AG04450 (cell line): Measurements from ENCODE around the gene STIM1. TPM values are rescaled to one million over a fixed set of nuclear protein-coding genes. Genes with fewer than 3 reads are reported as not detected.

Source experiments
- CTCF ChIA-PET: fragments of 300-600, 350-600 bp; formaldehyde crosslinking; extraction: SDS; loops from one replicate; lab custom pipeline; 2022; ENCODE audit warnings: antibody characterized with exemption, inconsistent platforms; lab: Charles Lee
- POLR2A ChIA-PET: fragments of 350-600 bp; formaldehyde crosslinking; extraction: SDS; loops from one replicate; lab custom pipeline; 2021; ENCODE audit warnings: antibody characterized with exemption, inconsistent platforms; lab: Yijun Ruan, JAX
- DNase-seq: peaks from one replicate; pipeline ENCODE4 v3.0.0-alpha.2; 2011; ENCODE audit warnings: low read depth, low spot score
- H3K27ac ChIP-seq: one replicate; pipeline ENCODE4 v1.5.1; 2012; ENCODE audit warnings: low read depth, low read length, control low read depth
- H3K27me3 ChIP-seq: one replicate; pipeline ENCODE4 v1.6.0; 2012; ENCODE audit warnings: low read length; ENCODE audit not compliant: control insufficient read depth, insufficient read depth
- H3K4me3 ChIP-seq: 2 replicates; pipeline ENCODE4 v1.5.1; 2011; ENCODE audit warnings: mild to moderate bottlenecking, low read depth, low read length, control low read depth
- H3K9me3 ChIP-seq: 2 replicates; pipeline ENCODE4 v1.5.1; 2012; ENCODE audit warnings: low read length; ENCODE audit not compliant: control insufficient read depth, insufficient read depth
- CTCF ChIP-seq: IDR thresholded peaks from 2 replicates; pipeline ENCODE4 v1.5.1; 2011; ENCODE audit warnings: low read depth, low read length, control low read depth, inconsistent platforms
- polyA plus RNA-seq: library from polyadenylated mRNA; depleted of rRNA; stranded (reverse); fragments of >200 nt; gene quantifications from 2 replicates; pipeline ENCODE4 v1.2.3, GENCODE V29; 2011

STIM1 gene
- polyA plus RNA-seq, 1 experiment, result 23.4 TPM

- ChIA-PET CTCF (interaction anchor here (1.1 to 8.3 kb wide), 4 partner anchors 11 to 220 kb away, joined by 4 to 91 read pairs (median 12); partner anchors contain the start of gene STIM1), POLR2A (no interaction called here)
- Histone ChIP-seq H3K27me3 (no peaks in the 10 kb centered on the region), H3K4me3 (no peak overlapping the region), H3K27ac (no peak overlapping the region), H3K9me3 (no peaks in the 10 kb centered on the region)
- no peak for DNase-seq
- TF ChIP-seq CTCF, result no peak
These were observed 206.2 kb downstream of the STIM1 start for GRCh38 chr11:4061700-4062099.

GRCh38 chr11:4063348-4063747 is 207.9 kb downstream of the STIM1 start:
- Histone ChIP-seq H3K4me3 (no peak overlapping the region), H3K27ac (no peak overlapping the region), H3K9me3 (no peaks in the 10 kb centered on the region), H3K27me3 (no peaks in the 10 kb centered on the region)
- DNase-seq, result no peak
- POLR2A ChIA-PET, result no interaction called here
- no peak for TF ChIP-seq CTCF
- CTCF ChIA-PET, result interaction anchor here (2.6 to 20.7 kb wide), 2 partner anchors 9 to 215 kb away, joined by 39 to 1559 read pairs; partner anchors contain the start of genes RHOG and STIM1

- ChIA-PET CTCF (interaction anchor here (2.6 to 20.7 kb wide), 2 partner anchors 8 to 216 kb away, joined by 39 to 1559 read pairs; partner anchors contain the start of genes RHOG and STIM1), POLR2A (no interaction called here)
- no peaks in the 10 kb centered on the region for H3K27me3 ChIP-seq
- H3K27ac ChIP-seq, result no peak overlapping the region
- no peak for TF ChIP-seq CTCF
- no peak overlapping the region for H3K4me3 ChIP-seq
- no peak for DNase-seq
- H3K9me3 ChIP-seq, result no peaks in the 10 kb centered on the region
These were observed 209.0 kb downstream of the STIM1 start for GRCh38 chr11:4064278-4064955.

- ChIA-PET POLR2A (no interaction called here), CTCF (interaction anchor here (20.7 kb wide), 1 partner anchor 216 kb away, joined by 1559 read pairs; the partner anchor contains the start of genes RHOG and STIM1)
- no peak for TF ChIP-seq CTCF
- no peak for DNase-seq
- Histone ChIP-seq H3K27ac (no peak overlapping the region), H3K27me3 (no peaks in the 10 kb centered on the region), H3K9me3 (no peaks in the 10 kb centered on the region), H3K4me3 (no peak overlapping the region)
These were observed 209.6 kb downstream of the STIM1 start for GRCh38 chr11:4065086-4065485.
